SK-N-SH (cell line): ENCODE data around the gene IL32.

Source experiments
- CTCF ChIP-seq: fragments of 200-600 bp; sonication (generic); IDR thresholded peaks from 2 replicates; pipeline ENCODE4 v1.6.1; 2017; ENCODE audit warnings: antibody characterized with exemption, mild to moderate bottlenecking, moderate library complexity
- EP300 ChIP-seq, 2 experiments: IDR thresholded peaks; 2 replicates each; pipeline versions ENCODE4 v1.4.0 to v1.6.1; 2012; ENCODE audit warnings: borderline replicate concordance in 1 of 2, low read depth in 1 of 2, low read length in 1 of 2
- JUND ChIP-seq: IDR thresholded peaks from 2 replicates; pipeline ENCODE4 v1.4.0; 2012
- MXI1 ChIP-seq: IDR thresholded peaks from 2 replicates; pipeline ENCODE4 v1.6.1; 2012; ENCODE audit warnings: mild to moderate bottlenecking, low read depth, low read length, improper control_type of control experiment
- REST ChIP-seq: IDR thresholded peaks from 2 replicates; pipeline ENCODE4 v1.6.1; 2012; ENCODE audit warnings: mild to moderate bottlenecking, low read depth, low read length, moderate library complexity
- RXRA ChIP-seq: IDR thresholded peaks from 2 replicates; pipeline ENCODE4 v1.4.0; 2012; ENCODE audit warnings: low read depth, mild to moderate bottlenecking, borderline replicate concordance
- SIN3A ChIP-seq: IDR thresholded peaks from 2 replicates; pipeline ENCODE4 v1.6.1; 2012; ENCODE audit warnings: low read depth, mild to moderate bottlenecking, low read length, moderate library complexity, borderline replicate concordance
- TAF1 ChIP-seq: IDR thresholded peaks from 2 replicates; pipeline ENCODE4 v1.6.1; 2012; ENCODE audit warnings: low read depth, mild to moderate bottlenecking, low read length, moderate library complexity, borderline replicate concordance
- TCF12 ChIP-seq: IDR thresholded peaks from 2 replicates; pipeline ENCODE4 v1.4.0; 2012
- USF1 ChIP-seq: IDR thresholded peaks from 2 replicates; pipeline ENCODE4 v1.4.0; 2012; ENCODE audit warnings: low read depth, borderline replicate concordance
- USF2 ChIP-seq: fragments of 150-350 bp; IDR thresholded peaks from 2 replicates; pipeline ENCODE4 v1.6.1; 2017; ENCODE audit warnings: antibody characterized with exemption, low read length, low read depth, borderline replicate concordance
- ZBTB33 ChIP-seq: IDR thresholded peaks from 2 replicates; pipeline ENCODE4 v1.4.0; 2012; ENCODE audit warnings: low read depth, borderline replicate concordance

- TF ChIP-seq EP300 (IDR thresholded peaks at IDR 0.05; ENCODE audit: borderline replicate concordance in 1 of 2, low read depth in 1 of 2, low read length in 1 of 2), result no peak
- TF ChIP-seq REST, result no peak
- TF ChIP-seq CTCF, result no peak
- no peak for TF ChIP-seq USF1
- TF ChIP-seq MXI1, result no peak
- TF ChIP-seq TAF1, result no peak
- no peak for TF ChIP-seq RXRA
- no peak for TF ChIP-seq TCF12
- TF ChIP-seq ZBTB33, result no peak
- no peak for TF ChIP-seq SIN3A
- no peak for TF ChIP-seq USF2
- no peak for TF ChIP-seq JUND
These were observed 30.9 kb downstream of the IL32 start for GRCh38 chr16:3096362-3096761.
